ENCODE data around the gene CPN1. TPM values are rescaled to one million over a fixed set of nuclear protein-coding genes. Genes with fewer than 3 reads are reported as not detected.

The CPN1 gene
- total RNA-seq, 1 experiment from 2014 or later: not detected

DNA sequence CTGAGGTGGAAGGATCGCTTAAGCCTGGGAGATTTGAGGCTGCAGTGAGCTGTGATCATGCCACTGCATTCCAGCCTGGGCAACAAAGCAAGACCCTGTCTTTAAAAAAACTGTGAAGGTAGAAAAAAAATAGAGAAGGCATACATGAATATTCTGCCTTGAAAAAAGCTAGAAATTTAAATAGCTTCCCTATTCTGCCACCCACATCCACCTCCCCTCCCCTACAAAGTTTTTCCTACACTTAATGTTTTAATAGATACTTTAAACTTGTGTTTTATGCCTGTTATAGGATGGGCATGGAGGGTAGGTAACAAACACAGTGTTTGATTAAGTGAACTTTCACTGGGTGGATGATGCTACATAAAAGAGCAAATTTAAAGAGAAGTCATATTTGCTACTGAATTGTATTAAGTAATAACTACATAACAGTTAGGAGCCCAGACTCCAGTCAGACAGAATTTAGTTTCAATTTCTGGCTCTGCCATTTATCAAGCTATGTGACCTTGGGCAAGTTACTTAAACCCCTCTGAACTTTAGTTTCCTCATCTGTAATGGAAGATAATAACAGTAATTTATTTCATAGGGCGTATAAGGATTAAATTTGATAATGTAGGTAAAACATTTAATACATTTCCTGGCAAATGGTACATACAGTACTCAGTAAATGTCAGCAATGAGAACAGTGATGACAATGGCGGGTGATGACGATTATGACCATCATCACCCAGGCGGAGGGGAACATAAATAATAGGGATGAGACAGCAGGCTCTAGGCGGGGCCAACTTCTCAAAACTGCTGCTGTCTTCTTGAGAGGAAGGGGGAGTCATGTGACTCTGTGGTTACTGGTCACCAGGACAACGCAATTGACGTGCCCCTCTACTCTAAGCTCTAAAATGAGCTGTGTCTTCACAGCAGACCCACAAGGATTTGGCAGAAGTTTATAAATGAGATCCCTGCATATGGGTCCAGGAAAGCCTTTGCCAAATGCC lies 87.7 kb downstream of the CPN1 start:
- H3K27me3 Mint-ChIP-seq (ENCODE audit: low read depth): no peaks in the 10 kb centered on the region
- H2BK12ac ChIP-seq (ENCODE audit: insufficient read length, low read depth, low read length): no peak overlapping the region
- DNase-seq: no peak
- H3K23ac ChIP-seq (ENCODE audit: insufficient read length, low read depth, low read length): no peak overlapping the region
- no peak overlapping the region for H3K4me3 Mint-ChIP-seq
- no peak overlapping the region for H4K91ac ChIP-seq (ENCODE audit: insufficient read length, low read depth, low read length)
- H4K5ac ChIP-seq (ENCODE audit: insufficient read length, low read depth, low read length): no peak overlapping the region
- H2BK15ac ChIP-seq (ENCODE audit: low read depth, low read length): no peak overlapping the region
- H3K27ac Mint-ChIP-seq: no peak overlapping the region; a peak in 1 of 7 replicates
- no peak overlapping the region for H3K14ac ChIP-seq (ENCODE audit: insufficient read depth, low read length)
- H3K9me3 Mint-ChIP-seq: no peaks in the 10 kb centered on the region
- no peak overlapping the region for H3K9ac ChIP-seq (ENCODE audit: extremely low read depth, insufficient read length, low read length)
- no peak overlapping the region for H3K18ac ChIP-seq (ENCODE audit: insufficient read length, low read depth, low read length)
- H3K27me3 ChIP-seq (ENCODE audit: insufficient read depth, low read length): no peaks in the 10 kb centered on the region
- H3K4me1 ChIP-seq (ENCODE audit: insufficient read depth, low read length): no peaks in the 10 kb centered on the region
- no peak overlapping the region for H2BK5ac ChIP-seq (ENCODE audit: insufficient read length, low read length)
- H4K8ac ChIP-seq (replicated peaks; ENCODE audit: insufficient read length, low read depth, low read length): no peak overlapping the region
- H3K36me3 Mint-ChIP-seq (ENCODE audit: insufficient read depth in 1 of 3, low read depth in 3 of 3): no peaks in the 10 kb centered on the region; a peak in 1 of 7 replicates
- H2AFZ ChIP-seq (ENCODE audit: low read length): no peak overlapping the region
- H3T11ph ChIP-seq (ENCODE audit: low read length): no peak overlapping the region
- peaks cover 10 to 13% of the 10 kb centered on the region in 2 experiments for H3K4me1 Mint-ChIP-seq
- no peak overlapping the region for H3K56ac ChIP-seq (ENCODE audit: insufficient read length, low read depth, low read length)
- no peaks in the 10 kb centered on the region for H4K20me1 ChIP-seq (ENCODE audit: control insufficient read depth, insufficient read depth, insufficient read length)
- H2BK120ac ChIP-seq (ENCODE audit: low read depth, low read length, poor library complexity, severe bottlenecking): no peak overlapping the region
- H3K9me3 ChIP-seq (ENCODE audit: control insufficient read depth, low read depth, low read length): no peaks in the 10 kb centered on the region
- peaks cover 3% of the 10 kb centered on the region for H3K79me1 ChIP-seq (ENCODE audit: insufficient read depth, low read depth, low read length, poor library complexity, severe bottlenecking)
- no peak overlapping the region for H3K4ac ChIP-seq (ENCODE audit: low read depth, low read length)
- no CpG with 5 or more reads among the region's 8 CpGs for WGBS (ENCODE audit: extremely low coverage, insufficient read length, low lambda C conversion rate)
- H3K79me2 ChIP-seq (ENCODE audit: insufficient read depth, low read length): no peaks in the 10 kb centered on the region
- TF ChIP-seq, protein P1, sequence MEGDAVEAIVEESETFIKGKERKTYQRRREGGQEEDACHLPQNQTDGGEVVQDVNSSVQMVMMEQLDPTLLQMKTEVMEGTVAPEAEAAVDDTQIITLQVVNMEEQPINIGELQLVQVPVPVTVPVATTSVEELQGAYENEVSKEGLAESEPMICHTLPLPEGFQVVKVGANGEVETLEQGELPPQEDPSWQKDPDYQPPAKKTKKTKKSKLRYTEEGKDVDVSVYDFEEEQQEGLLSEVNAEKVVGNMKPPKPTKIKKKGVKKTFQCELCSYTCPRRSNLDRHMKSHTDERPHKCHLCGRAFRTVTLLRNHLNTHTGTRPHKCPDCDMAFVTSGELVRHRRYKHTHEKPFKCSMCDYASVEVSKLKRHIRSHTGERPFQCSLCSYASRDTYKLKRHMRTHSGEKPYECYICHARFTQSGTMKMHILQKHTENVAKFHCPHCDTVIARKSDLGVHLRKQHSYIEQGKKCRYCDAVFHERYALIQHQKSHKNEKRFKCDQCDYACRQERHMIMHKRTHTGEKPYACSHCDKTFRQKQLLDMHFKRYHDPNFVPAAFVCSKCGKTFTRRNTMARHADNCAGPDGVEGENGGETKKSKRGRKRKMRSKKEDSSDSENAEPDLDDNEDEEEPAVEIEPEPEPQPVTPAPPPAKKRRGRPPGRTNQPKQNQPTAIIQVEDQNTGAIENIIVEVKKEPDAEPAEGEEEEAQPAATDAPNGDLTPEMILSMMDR (conservative IDR thresholded peaks at IDR 0.05): no peak
- H3K4me2 ChIP-seq (ENCODE audit: insufficient read depth, insufficient read length, low read length): no peak overlapping the region
- H2BK20ac ChIP-seq (ENCODE audit: low read depth, low read length, poor library complexity, severe bottlenecking): no peak overlapping the region
- no peak overlapping the region for H2AK5ac ChIP-seq (ENCODE audit: insufficient read length, low read length)
- no peaks in the 10 kb centered on the region for H3K23me2 ChIP-seq (ENCODE audit: insufficient read length, low read depth, low read length, poor library complexity, severe bottlenecking)
- H3K27ac ChIP-seq (ENCODE audit: insufficient read length, low read depth, low read length): no peak overlapping the region

Other genes starting within 250 kb of the CPN1 start
- 25.0 and 25.6 TPM in 2 replicates for gene DNMBP, start 71.9 kb downstream of the CPN1 start, total RNA-seq (2021)
- gene ERLIN1, start 104.2 kb upstream of the CPN1 start, total RNA-seq (2021): 33.0 and 33.5 TPM in 2 replicates
- 24.1 and 25.2 TPM in 2 replicates for gene CHUK, start 147.7 kb upstream of the CPN1 start, total RNA-seq (2021)
- 34.8 and 38.0 TPM in 2 replicates for gene CWF19L1, start 185.8 kb upstream of the CPN1 start, total RNA-seq (2021)
- 69.8 and 75.5 TPM in 2 replicates for gene BLOC1S2, start 204.8 kb upstream of the CPN1 start, total RNA-seq (2021)
- gene PKD2L1, start 248.4 kb upstream of the CPN1 start, total RNA-seq (2021): 0.20 TPM in 1 of 2 replicates, not detected in the other